Activated CD8-positive, alpha-beta memory T cell treated with anti-CD3 and anti-CD28 coated beads for 48 hours (primary cell): ENCODE results near the gene NFIB.

Experiments
- DNase-seq, 3 experiments: peaks; one replicate each; pipeline ENCODE4 v3.0.0-alpha.2; 2020; ENCODE audit warnings: low read depth in 2 of 3, low spot score in 2 of 3

NFIB gene

DNA sequence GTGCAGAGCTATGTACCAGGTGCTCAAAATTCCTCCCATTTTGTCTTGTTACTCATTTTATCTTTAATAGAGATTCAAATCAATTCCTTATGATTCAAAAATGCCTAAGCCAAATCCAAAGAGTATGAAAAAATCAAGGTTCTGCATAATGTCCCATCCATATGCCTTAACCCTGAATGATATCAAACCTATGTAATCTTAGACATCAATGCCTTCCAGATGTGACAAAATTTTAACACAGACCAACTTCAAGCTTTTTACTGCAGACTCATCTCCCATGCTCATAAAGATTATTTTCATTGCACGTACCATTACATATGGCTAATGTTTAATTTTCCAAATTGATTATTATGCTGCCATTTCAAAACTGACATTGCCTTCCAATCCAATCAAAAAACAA, 122.4 kb downstream of the NFIB start:
- no peak for DNase-seq

DNA sequence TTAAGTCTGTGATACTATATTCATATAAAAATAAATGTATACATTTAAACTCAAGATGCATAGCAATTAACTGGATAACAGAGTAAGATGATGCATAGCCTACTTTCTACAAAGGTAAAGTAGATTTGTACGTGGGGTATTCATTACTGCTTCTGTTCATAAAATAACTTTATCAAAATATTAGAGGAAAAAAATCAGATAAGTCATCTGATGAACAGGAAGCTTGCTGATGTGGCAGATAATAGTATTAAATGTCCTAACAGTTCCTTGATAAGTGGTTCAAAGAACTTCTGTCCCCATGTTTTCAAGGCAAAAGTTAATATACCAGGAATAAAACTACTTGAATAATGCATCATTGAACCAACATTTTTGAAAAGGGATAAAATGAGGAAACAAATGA, 123.7 kb downstream of the NFIB start:
- no peak for DNase-seq

DNA sequence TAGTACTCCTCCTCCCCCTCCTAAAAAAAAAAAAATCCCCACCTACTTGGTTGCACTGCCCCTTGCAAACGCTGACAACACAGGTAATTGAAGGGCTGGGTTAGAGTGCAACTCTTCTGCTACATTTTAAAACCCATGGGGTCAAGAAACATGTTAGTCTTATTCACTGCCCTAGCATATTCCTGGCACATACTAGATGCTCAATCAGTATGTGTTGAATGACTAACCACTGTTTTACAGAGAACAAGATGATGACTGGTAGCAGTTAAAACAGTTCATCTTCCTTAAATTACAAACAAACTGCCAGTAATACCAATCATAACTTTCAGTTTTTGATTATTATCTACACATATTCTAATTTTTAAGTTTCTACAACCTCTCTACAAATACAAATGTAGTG, 124.4 kb downstream of the NFIB start:
- DNase-seq: no peak

GRCh38 chr9:14189146-14189545, 124.8 kb downstream of the NFIB start:
- no peak for DNase-seq

DNA sequence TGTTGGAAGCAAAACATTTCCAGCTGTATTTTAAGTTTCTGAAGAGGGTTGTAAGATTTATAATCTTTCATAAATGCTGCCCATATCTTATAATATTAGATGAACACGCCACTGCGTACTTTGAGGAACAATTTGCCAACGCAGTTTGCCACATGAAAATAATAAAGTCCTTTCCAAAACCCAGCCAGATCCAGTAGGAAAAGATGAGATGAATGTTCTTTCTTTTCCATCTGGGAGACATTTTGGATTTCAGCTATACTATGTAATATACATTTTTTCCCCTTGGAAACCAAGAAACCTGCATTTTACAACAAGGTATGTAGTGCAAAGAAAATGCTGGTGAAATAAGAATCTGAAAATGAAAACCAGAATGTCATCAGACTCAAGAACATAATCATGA, 125.4 kb downstream of the NFIB start:
- DNase-seq: no peak

- no peak for DNase-seq
Measured at GRCh38 chr9:14188011-14188410, 125.9 kb downstream of the NFIB start.

- DNase-seq: no peak
Measured at GRCh38 chr9:14186096-14186495, 127.8 kb downstream of the NFIB start.

DNA sequence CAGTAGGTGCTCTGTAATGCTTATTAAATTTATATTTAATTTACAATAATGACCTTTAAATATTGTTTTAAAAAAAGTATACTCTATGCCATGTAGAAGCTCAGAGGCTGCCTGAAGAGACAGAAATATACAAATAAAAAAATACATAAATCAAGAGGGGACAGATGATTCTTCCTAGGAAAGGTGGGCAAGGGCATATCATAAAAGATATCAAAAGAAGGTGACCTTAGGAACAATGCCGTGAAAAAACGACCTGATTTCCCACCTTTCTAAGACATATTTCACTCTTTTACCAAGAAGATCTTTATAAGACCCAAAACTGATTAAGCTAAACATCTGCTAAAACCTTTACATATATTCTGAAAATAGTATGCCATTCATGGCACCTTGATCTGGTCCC, 128.9 kb downstream of the NFIB start:
- DNase-seq: no peak

GRCh38 chr9:14183001-14183400, 130.9 kb downstream of the NFIB start:
- DNase-seq: no peak

DNA sequence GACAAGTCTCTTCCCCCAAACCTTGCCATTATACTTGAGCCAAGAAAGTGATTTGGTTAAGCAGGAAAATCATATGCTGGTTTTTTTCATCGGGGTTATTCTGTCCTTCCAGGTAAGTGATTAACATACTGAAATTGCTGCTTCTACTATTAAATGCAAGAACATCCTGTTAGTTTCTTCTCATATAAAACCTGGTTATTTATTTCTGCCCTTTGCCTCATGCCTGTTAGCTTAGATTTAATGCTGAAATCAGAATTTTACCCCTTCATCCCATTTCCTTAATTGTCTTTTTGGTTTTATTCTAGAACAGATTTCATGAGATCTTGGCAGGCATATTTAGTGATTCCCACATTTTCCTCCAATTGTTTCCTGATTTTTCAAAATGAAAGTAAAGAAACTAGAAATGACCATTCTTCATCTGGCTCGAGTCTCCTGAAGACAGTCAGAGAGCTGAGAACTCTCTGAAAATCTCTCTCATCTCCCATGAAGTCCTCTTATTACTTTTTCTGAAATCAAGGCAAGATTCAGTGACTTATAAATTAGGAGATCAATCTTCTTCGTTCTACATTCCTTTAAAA, 132.9 kb downstream of the NFIB start:
- DNase-seq: no peak

- no peak for DNase-seq
Measured at GRCh38 chr9:14180093-14180959, 133.6 kb downstream of the NFIB start.

DNA sequence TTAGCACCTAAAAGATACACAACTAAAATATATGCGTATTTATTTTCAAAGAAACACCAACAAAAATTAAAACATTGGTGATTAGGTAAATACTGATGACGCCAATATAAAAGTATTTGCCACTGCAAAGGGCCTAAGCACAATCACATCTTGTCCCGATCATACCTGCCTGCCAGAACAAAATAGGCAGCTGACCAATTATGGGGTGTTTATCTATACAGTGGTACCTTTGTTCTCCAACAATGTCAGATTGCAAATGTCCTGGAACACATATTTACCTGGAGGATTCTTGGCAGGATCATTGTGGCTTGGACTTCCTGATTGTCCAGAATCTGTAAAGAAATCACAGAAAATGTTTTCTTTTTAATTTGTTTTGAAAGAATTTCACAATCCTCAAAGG, 134.5 kb downstream of the NFIB start:
- no peak for DNase-seq

- no peak for DNase-seq
Measured at GRCh38 chr9:14175778-14176177, 138.2 kb downstream of the NFIB start.

- DNase-seq: no peak
Measured at GRCh38 chr9:14173713-14174112, 140.2 kb downstream of the NFIB start.

- no peak for DNase-seq
Measured at GRCh38 chr9:14170973-14171596, 142.9 kb downstream of the NFIB start.

DNA sequence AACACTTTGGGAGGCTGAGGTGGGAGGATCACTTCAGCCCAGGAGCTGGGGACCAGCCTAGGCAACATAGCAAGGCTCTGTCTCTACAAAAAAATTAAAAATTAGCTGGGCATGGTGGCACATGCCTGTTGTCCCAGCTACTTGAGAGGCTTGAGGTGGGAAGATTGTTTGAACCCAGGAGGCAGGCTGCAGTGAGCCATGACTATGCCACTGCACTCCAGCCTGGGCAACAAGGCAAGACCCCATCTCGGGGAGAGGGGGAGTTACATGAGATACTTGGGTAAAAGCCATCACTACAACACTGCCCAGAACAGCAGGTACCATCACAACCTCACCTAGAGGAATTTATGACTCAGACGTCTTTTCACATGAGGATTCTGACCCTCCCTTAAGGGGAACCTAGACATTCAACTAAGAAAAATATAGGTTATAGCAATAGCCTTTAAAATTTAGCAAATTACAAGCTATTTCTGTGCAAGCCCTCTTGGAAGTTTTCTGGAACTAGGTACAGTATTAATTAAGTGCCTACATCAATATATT, 143.5 kb downstream of the NFIB start:
- DNase-seq: no peak

DNA sequence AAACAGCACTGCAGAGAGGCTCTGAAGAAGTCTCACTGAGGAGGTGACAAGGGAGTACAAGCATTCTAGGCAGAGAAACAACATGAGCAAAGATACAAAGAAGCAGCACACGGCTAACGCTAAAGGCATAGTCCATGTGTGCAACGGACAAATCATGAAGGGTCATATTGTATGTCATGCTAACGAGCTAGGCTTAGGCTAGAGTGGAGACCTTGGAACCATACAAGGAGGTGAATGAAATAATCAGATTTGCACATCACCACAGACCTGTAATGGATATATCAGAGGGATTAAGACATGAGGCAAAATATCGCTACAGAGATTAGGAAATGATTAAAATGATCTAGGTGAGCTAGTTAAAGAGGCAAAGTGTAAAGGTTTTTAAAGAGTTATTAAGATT, 145.6 kb downstream of the NFIB start:
- no peak for DNase-seq

DNA sequence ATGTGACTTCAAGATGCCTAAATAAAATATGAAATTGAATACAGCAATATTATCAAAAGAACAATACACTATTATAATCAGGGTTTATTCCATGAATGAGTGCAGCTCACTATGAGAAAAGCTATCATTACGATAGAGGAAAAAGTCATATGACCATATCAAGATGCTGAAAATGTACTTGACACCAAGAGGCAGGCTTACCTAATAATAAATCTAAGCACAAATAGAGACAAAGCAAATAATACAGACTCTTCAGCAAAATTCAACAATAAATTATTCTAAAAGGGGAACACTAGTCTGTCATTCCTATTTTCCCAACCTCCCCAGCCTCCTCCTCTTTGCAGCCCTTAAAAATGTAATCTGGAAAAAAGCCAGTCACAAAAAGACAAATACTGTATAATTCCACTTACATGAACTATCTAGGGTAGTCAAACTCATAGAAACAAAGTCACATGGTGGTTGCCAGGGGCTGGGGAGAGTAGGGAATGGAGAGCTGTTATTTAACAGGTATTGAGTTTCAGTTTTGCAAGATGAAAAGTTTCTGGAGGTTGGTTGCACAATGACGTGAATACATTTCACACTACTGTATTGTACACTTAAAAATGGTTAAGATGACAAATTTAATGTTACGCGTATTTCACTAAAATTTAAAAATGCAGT, 148.4 kb downstream of the NFIB start:
- DNase-seq: no peak

- no peak for DNase-seq
Measured at GRCh38 chr9:14164908-14165307, 149.0 kb downstream of the NFIB start.

GRCh38 chr9:14159440-14160216, 154.3 kb downstream of the NFIB start:
- DNase-seq: no peak

- DNase-seq: no peak
Measured at GRCh38 chr9:14158916-14159315, 155.0 kb downstream of the NFIB start.
